HL-60 (cell line): ENCODE data around the gene LRP1-AS.

Experiments
- DNase-seq, 2 experiments: peaks; one replicate each; pipeline ENCODE4 v3.0.0-alpha.2; 2010 to 2020; ENCODE audit warnings: low read depth in 1 of 2, low spot score in 1 of 2
- H3K27ac ChIP-seq: fragments of 250-450 bp; sonication (Bioruptor Pico); replicated peaks from 2 replicates; pipeline ENCODE4 v1.5.1; 2020; ENCODE audit warnings: mild to moderate bottlenecking, moderate library complexity
- H3K27me3 ChIP-seq: fragments of 250-450 bp; sonication (Bioruptor Pico); 2 replicates; pipeline ENCODE4 v1.5.1; 2021; ENCODE audit warnings: mild to moderate bottlenecking, moderate library complexity; ENCODE audit not compliant: insufficient read depth, poor library complexity, severe bottlenecking
- H3K4me3 ChIP-seq: replicated peaks from 2 replicates; pipeline ENCODE4 v1.5.1; 2011; ENCODE audit warnings: mild to moderate bottlenecking, control low read depth, low read length; ENCODE audit not compliant: insufficient read depth
- CTCF ChIP-seq: IDR thresholded peaks from one replicate; pipeline ENCODE4 v1.5.1; 2011; ENCODE audit warnings: low read length, control low read depth, inconsistent platforms; ENCODE audit not compliant: insufficient read depth
- GABPA ChIP-seq: IDR thresholded peaks from 2 replicates; pipeline ENCODE4 v1.6.1; 2012; ENCODE audit warnings: low read depth
- POLR2AphosphoS5 ChIP-seq: IDR thresholded peaks from 2 replicates; pipeline ENCODE4 v1.6.1; 2012; ENCODE audit warnings: low read depth
- REST ChIP-seq: IDR thresholded peaks from 2 replicates; pipeline ENCODE4 v1.6.1; 2012; ENCODE audit warnings: low read depth; ENCODE audit not compliant: insufficient replicate concordance
- SPI1 ChIP-seq: IDR thresholded peaks from 2 replicates; pipeline ENCODE4 v1.6.1; 2012; ENCODE audit warnings: low read depth, mild to moderate bottlenecking, borderline replicate concordance

The LRP1-AS gene

GRCh38 chr12:57112492-57113294 is 34.7 kb downstream of the LRP1-AS start:
- H3K27ac ChIP-seq, result peak overlapping the region; percentile 98
- H3K4me3 ChIP-seq, result no peak overlapping the region
- peak; percentile 83 for TF ChIP-seq CTCF
- no peak for TF ChIP-seq GABPA
- TF ChIP-seq REST, result no peak
- TF ChIP-seq POLR2AphosphoS5, result no peak
- no peaks in the 10 kb centered on the region for H3K27me3 ChIP-seq
- DNase-seq, result no peak

GRCh38 chr12:57111031-57111734 is 36.2 kb downstream of the LRP1-AS start, which contains the start of gene STAT6:
STAT6 (minus strand) TSS chr12:57111362; CDS start chr12:57108278, 3,084 bp downstream.
- Histone ChIP-seq H3K27me3 (no peaks in the 10 kb centered on the region), H3K4me3 (peak within 1 kb of the TSS; percentile 67), H3K27ac (peak within 1 kb of the TSS; percentile 98)
- peak; percentile 94 to 96 for DNase-seq
- TF ChIP-seq REST (peak; percentile 14), SPI1 (peak; percentile 59; the same call in 1 of the 2 replicates), POLR2AphosphoS5 (peak; percentile 86), GABPA (peak; percentile 55), CTCF (no peak)

GRCh38 chr12:57110104-57111030 is 37.1 kb downstream of the LRP1-AS start:
- Histone ChIP-seq H3K4me3 (peak overlapping the region; percentile 67), H3K27me3 (no peaks in the 10 kb centered on the region), H3K27ac (peak overlapping the region; percentile 98)
- peak; percentile 86 to 87 for DNase-seq
- TF ChIP-seq SPI1 (peak; percentile 37; the same call in 1 of the 2 replicates), GABPA (peak; percentile 11; the same call in 1 of the 2 replicates), CTCF (no peak), POLR2AphosphoS5 (peak; percentile 43), REST (no peak)
